ENCODE results near the gene CLDN6. TPM values are rescaled to one million over a fixed set of nuclear protein-coding genes. Genes with fewer than 3 reads are reported as not detected.

Gene CLDN6
- total RNA-seq, 1 donor from 2014 or later: 563 TPM

DNA sequence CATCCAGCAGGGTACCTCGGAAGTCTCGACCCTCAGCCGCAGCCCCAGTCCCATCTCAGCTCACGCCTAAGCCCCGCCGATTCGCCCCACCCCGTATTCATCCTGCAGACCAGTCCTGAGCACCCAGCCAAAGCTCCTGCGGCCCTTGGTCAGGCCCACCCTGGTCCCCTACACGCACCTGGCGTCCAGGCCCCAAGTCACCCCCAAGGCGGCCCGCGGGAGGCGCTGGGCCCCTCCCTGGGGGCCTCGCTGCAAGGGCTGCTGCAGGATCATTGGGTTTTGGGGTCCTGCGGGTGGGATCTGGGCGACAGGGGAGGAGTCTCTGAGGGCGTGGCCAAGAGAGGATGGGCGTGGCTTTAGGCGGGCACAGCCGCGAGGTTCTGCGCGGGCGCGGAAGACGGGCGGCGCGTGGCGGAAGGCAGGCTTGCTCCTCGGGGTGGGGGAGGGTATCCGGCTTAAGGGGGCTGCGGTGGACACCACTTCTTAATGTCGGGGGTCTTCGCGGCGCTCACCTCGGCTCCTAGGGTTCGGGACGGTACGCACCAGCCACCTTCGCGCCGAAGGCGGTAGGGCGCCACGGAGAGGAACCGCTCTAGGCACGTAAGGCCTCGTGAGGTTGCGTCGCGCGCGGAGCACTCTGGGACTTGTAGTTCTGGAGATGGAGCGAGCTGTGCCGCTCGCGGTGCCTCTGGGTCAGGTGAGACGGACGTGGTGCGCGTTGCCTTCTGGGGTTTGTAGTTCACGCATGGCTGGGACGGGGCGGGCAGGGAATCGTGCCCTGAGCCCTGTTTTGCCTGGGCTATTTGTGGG lies 5.9 kb upstream of the CLDN6 start, which contains the start of the genes HCFC1R1 and THOC6:
TSS of gene HCFC1R1 (minus strand) at position 274 of the 810 bp plus-strand sequence. CDS start at position 273, 1 bp downstream.
TSS of gene THOC6 (plus strand) at position 367 of the 810 bp plus-strand sequence. CDS start at position 659, 292 bp downstream.
- Mint-ChIP-seq H3K36me3 (ENCODE audit: insufficient read depth) (peaks cover 5% of the 10 kb centered on the region), H3K4me3 (ENCODE audit: low read depth) (peak within 1 kb of the TSS; percentile 91)
- TF ChIP-seq CTCF (IDR thresholded peaks at IDR 0.05; ENCODE audit: unreplicated experiment): no peak

GRCh38 chr16:3023415-3023668 lies 5.4 kb upstream of the CLDN6 start:
- Mint-ChIP-seq H3K27ac (peak overlapping the region; percentile 99), H3K4me1 (ENCODE audit: low read depth) (peaks cover 27% of the 10 kb centered on the region), H3K36me3 (ENCODE audit: insufficient read depth) (peaks cover 5% of the 10 kb centered on the region), H3K27me3 (no peaks in the 10 kb centered on the region), H3K4me3 (ENCODE audit: low read depth) (peak overlapping the region; percentile 91), H3K9me3 (ENCODE audit: low read depth) (no peaks in the 10 kb centered on the region)
- no peak for TF ChIP-seq CTCF (IDR thresholded peaks at IDR 0.05; ENCODE audit: unreplicated experiment)
- no peak for DNase-seq (ENCODE audit: low spot score, unreplicated experiment)

More for the DNA sequence above, 5.9 kb upstream of the CLDN6 start, which contains the start of the genes HCFC1R1 and THOC6:
- peak; percentile 86 for DNase-seq (ENCODE audit: low spot score, unreplicated experiment)
- Mint-ChIP-seq H3K9me3 (ENCODE audit: low read depth) (no peaks in the 10 kb centered on the region), H3K27me3 (no peaks in the 10 kb centered on the region), H3K27ac (peak within 1 kb of the TSS; percentile 99), H3K4me1 (ENCODE audit: low read depth) (peaks cover 27% of the 10 kb centered on the region)

DNA sequence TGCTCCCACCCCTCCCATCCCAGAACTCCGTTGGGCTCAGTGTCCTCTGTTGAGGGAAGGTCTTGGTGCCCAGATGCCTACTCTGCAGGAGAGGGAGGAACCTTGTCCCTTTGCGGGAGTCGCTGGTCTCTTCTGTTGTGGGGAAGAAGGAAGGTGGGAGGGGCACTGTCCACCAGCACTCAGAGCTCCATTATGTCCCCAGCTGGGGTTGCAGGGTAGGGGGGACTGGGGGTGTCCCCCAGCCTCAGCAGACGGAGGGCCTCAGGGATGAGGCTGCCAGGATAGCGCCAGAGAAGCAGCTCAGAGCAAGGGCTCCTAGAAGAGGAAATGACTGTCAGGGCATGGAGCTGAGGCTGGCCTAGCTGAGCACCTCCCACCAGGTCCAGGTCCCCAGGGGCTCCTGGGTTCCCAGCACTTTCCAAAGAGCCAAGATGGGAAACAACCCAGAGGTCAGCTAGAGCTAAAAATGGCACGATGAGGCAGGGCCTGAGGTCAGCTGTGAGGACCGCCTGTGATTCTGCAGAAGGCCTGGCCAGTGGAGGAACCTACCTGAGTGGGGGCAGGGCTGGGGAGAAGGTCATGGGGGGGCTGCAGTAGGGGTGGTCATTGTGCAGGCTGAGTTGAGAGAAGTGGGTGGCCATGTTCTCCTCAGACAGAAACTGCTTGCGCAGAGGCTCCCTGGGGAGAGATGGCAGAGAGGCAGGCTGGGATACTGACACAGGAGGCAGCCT lies 4.9 kb upstream of the CLDN6 start:
- Mint-ChIP-seq H3K4me3 (ENCODE audit: low read depth) (peak overlapping the region; percentile 91), H3K36me3 (ENCODE audit: insufficient read depth) (peaks cover 5% of the 10 kb centered on the region), H3K27me3 (no peaks in the 10 kb centered on the region), H3K4me1 (ENCODE audit: low read depth) (peaks cover 28% of the 10 kb centered on the region), H3K9me3 (ENCODE audit: low read depth) (no peaks in the 10 kb centered on the region), H3K27ac (peak overlapping the region; percentile 99)
- DNase-seq (ENCODE audit: low spot score, unreplicated experiment): no peak
- TF ChIP-seq CTCF (IDR thresholded peaks at IDR 0.05; ENCODE audit: unreplicated experiment): no peak

DNA sequence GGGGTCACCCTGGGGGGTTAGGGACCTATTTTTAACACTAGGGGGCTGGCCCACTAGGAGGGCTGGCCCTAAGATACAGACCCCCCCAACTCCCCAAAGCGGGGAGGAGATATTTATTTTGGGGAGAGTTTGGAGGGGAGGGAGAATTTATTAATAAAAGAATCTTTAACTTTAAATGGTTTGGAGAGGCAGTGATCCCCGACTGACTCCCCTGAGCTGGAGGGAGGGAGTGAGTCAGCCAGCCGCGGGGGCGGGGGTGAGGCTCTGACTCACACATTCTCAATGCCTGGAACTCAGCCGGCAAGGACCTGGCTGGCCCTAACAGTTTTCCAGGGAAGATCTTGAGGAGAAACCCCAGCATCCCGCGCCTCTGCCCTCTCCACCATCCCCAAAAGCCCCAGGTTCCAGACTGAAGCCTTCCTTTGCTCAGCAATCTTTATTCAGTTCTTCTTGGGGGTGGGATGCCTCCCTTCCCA lies 4.3 kb upstream of the CLDN6 start:
- H3K4me1 Mint-ChIP-seq (ENCODE audit: low read depth): peaks cover 29% of the 10 kb centered on the region
- no peaks in the 10 kb centered on the region for H3K9me3 Mint-ChIP-seq (ENCODE audit: low read depth)
- peak overlapping the region; percentile 99 for H3K27ac Mint-ChIP-seq

More for the DNA sequence above, 4.3 kb upstream of the CLDN6 start:
- Mint-ChIP-seq H3K36me3 (ENCODE audit: insufficient read depth) (peaks cover 6% of the 10 kb centered on the region), H3K27me3 (no peaks in the 10 kb centered on the region), H3K4me3 (ENCODE audit: low read depth) (peak overlapping the region; percentile 91)
- no peak for TF ChIP-seq CTCF (IDR thresholded peaks at IDR 0.05; ENCODE audit: unreplicated experiment)
- no peak for DNase-seq (ENCODE audit: low spot score, unreplicated experiment)
